ENCODE data around the gene TPT1.

GRCh38 chr13:45364876-45365557 is 24.0 kb upstream of the TPT1 start:
- TF ChIP-seq TOX (CRISPR knock-in tag; IDR thresholded peaks at IDR 0.05; ENCODE audit: borderline replicate concordance), result no peak
- TF ChIP-seq PATZ1 (CRISPR knock-in tag; IDR thresholded peaks at IDR 0.05; ENCODE audit: borderline replicate concordance), result no peak
- TF ChIP-seq ISL1 (CRISPR knock-in tag; IDR thresholded peaks at IDR 0.05), result no peak
- TF ChIP-seq POU6F1 (CRISPR knock-in tag; IDR thresholded peaks at IDR 0.05; ENCODE audit: borderline replicate concordance, low read depth), result no peak
- no peak for TF ChIP-seq ZFP30 (CRISPR knock-in tag; IDR thresholded peaks at IDR 0.05)
- TF ChIP-seq RARB (CRISPR knock-in tag; IDR thresholded peaks at IDR 0.05), result no peak
- TF ChIP-seq CSRNP3 (CRISPR knock-in tag; IDR thresholded peaks at IDR 0.05), result no peak
- no peak for TF ChIP-seq ZNF565 (CRISPR knock-in tag; conservative IDR thresholded peaks at IDR 0.05; ENCODE audit: low read depth)
- TF ChIP-seq TCF4 (CRISPR knock-in tag; IDR thresholded peaks at IDR 0.05; ENCODE audit: borderline replicate concordance), result no peak
- TF ChIP-seq ARNTL (CRISPR knock-in tag; IDR thresholded peaks at IDR 0.05; ENCODE audit: borderline replicate concordance, low read depth), result no peak

Measured in SK-N-SH treated with all-trans-retinoic acid at 6 μM for 48 hours (cell line).